ENCODE measurements around the gene ZNF473.
"Not testable (repeated sequence)": the region's sequence is repeated elsewhere in the genome, so short reads cannot be mapped to it uniquely, and the experiment has no call there.

ZNF473 gene

DNA sequence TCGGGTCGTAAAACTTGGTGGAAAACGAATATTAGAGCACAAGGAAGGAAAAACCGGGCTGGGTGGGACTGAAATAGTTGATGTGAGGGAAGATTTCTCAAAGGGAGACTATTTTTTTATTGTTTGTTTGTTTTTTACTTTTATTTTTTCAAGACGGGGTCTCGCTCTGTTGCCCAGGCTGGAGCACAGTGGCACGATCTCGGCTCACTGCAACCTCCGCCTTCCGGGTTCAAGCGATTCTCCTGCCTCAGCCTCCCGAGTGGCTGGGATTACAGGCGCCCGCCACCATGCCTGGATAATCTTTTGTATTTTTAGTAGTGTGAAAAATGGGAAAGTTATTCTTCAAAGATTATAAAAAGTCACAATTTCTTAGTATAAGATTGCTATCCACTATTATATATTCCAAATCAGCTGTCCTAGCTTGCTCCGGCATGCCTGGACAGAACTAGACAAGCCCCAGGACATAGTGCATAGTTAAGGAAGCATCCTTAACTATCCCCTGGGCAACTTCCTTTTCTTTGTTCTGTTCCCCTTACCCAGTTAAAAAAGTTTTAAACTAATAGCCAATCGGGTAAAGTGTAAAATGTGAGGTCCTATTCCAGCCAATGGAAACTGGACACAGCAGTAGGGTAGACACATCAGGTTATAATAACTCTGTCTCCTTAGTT is 25.6 kb downstream of the ZNF473 start:
- not testable (repeated sequence) for DNase-seq

DNA sequence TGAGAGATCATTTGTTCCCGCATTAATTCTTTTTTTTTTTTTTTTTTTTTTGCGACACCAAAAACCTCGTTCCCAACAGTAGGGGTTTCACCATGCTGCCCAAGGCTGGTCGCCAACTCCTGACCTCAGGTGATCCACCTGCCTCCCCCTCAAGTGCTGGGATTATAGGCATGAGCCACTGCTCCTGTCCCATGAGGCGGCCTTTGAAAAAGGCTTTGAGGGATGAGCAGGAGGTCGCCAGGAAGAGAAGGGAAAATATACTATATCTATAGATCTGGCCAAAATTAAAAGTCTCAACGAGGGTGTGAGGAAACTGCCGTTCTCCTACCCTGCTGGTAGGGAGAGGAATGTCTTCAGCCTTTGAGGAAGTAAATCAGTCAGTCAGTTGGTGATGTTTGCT is 26.2 kb downstream of the ZNF473 start:
- DNase-seq: no peak

DNA sequence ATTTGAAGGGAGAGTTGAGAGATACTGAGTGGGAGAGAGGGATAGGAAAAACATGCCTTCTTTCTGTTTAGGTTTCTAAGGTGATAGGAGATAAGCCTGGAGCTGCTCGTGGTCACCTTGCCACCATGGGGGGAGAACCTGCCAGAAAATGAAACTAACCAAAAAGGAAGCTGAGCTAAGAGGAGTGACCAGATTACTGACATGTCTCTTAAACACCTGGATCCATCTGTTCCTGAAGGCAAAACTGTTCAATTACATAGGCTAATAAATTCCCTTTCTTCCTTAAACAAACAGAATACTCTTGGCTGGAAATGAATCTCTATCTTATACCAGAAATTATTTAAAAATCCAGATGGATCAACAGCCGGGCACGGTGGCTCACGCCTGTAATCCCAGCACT is 27.3 kb downstream of the ZNF473 start:
- DNase-seq: no peak

DNA sequence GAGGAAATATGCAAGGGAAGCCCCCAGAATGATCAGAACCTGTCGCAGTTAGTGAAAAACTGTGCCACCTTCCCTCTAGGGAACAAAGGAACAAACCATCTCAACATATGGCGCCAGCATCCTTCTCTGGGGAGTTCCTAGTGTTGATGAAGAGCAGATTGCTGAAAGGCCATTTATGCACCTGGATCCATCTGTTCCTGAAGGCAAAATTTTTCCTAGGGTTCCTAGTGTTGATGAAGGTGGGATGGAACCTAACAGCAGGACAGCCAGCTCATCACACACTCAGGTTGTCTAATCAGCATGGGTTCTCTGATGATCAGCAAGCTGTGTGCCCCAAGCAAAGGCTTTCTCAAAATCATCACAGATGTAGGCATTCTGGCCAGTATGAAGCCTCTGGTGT is 32.6 kb downstream of the ZNF473 start:
- DNase-seq: no peak

DNA sequence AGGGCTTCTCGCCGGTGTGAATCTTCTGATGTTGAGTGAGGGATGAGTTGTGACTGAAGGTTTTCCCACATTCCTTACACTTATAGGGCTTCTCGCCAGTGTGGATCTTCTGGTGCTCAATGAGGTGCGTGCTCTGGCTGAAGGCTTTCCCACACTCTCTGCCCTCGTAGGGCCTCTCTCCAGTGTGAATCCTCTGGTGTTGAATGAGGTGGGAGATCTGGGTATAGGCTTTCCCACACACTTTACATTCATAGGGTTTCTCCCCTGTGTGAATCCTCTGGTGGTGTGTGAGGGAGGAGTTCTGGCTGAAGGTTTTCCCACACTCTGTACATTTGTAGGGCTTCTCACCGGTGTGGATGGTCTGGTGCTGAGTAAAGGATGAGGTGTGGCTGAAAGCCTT is 33.2 kb downstream of the ZNF473 start:
- DNase-seq: no peak

DNA sequence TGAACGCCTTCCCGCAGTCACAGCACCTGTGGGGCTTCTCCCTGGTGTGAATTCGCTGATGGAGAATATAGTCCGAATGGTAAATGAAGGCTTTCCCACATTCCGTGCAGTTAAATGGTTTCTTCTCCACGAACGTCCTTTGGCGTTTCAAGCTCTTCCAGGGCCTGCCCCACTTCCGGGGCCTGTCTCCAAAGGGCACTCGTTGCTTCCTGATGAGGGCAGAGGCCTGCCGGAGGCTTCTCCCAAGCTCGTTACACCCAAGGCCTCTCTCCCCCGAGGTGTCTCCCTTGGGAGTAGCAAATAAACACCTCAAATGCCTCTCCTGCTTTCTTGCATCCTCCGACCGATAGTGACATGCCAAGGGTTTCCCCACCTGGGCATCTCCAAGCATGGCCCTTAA is 34.3 kb downstream of the ZNF473 start:
- no peak for DNase-seq

DNA sequence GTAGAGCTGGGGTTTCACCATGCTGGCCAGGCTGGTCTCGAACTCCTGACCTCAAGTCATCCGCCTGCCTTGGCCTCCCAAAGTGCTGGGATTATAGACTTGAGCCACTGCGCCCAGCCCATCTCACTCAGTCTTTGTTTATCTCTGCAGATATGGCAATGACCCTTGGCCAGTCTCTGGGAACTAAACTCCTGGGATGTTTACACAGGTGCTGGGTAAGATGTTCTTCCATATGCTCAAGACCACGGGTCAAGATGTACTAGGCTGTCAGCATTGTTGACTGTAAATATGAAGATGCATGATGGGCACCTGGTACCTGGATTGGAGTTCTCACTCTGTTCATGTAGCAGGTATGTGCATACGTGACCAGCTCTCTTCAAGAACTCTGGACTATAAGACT is 35.8 kb downstream of the ZNF473 start:
- DNase-seq: no peak

DNA sequence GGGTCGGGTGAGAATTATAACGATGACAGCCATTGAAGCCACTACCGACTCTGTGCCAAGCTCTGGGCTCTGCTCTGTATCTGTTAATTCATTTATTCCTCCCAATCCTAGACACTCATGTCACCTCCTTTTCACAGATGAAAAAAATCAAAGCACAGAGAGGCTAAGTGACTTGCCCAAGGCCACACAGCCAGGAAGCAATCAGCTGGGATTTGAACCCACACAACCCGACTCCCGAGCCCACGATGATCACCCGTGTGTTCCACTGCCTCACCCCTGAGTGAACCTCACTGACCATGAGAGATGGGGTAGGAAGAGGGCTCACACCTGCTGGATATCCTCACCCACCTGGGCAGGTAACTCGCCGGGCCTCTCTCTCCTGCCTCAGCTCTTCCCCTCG is 40.1 kb downstream of the ZNF473 start:
- no peak for DNase-seq

DNA sequence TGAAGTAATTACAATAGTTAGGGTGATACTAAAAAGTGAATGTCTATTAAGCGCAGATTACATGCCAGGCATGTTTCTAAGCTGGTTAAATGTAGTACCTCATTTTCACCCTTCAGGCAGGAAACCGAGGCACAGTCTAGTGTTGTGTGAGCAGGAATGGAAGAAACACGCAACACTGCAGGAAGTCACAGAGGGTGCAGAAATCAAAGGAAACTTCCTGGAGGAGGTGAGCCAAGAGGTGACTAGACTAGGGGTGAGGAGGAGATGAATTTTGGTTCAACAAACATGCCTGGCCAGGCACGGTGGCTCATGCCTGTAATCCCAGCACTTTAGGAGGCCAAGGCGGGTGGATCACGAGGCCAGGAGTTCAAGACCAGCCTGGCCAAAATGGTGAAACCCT is 41.8 kb downstream of the ZNF473 start:
- DNase-seq: no peak

DNA sequence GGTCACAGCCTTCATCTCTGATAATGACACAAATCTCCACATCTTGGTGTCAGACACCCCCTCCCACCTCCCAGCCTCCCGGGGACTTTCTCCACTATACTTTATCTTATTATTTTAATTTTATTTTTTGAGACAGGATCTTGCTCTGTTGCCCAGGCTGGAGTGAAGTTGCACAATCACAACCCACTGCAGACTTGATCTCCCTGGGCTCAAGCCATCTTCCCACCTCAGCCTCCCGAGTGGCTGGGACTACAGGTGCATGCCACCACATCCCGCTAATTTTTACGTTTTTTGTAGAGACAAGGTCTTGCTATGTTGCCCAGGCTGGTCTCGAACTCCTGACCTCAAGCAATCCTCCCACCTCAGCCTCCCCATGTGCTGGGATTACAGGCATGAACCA is 42.6 kb downstream of the ZNF473 start:
- DNase-seq: not testable (repeated sequence)

DNA sequence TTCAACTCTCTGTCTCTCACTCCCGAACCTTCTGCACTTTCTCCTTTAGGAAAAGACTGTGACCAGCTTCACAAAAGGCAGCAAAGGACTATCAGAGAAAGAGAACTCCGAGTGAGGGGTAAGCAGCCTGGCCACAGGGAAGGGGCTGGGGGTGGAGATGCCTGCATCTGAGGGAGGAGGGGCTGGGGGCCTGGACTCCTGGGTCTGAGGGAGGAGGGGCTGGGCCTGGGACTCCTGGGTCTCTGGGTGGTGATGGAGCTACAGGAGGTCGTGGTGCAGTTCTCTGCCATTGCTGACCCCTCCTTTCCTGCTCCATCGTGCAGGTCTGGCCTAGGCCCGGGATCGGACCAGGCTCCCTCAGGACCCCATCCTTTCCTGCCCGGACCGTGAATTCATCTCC is 49.3 kb downstream of the ZNF473 start:
- DNase-seq: not testable (repeated sequence)

DNA sequence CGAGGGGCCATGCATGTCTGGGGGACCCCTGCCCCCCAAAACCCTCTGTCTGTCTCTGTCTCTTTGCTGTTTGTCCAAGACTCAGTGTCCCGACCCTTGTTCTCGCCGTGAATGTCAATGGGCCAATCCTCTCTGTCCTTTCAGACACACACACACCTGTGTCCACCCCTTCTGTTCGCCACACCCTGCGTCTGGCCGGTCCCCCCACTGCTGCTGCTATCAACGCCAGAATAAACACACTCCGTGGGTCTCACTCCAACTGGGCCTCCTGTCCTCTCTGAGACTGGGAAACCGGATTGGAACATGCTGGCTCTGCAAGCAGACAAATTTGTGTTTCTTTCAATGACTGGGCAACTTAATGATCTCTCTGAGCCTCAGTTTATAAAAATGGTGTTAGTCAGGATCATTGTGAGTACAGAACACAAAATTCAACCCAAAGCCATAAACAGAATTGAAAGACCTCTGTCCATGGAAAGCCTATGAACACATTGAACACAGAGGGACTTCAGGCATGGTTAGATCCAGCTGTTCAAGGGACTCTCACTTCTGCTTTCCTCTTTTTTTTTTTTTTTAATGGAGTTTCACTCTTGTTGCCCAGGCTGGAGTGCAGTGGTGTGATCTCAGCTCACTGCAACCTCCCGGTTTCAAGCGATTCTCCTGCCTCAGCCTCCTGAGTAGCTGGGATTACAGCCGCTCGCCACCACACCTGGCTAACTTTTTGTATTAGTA is 50.0 kb downstream of the ZNF473 start:
- not testable (repeated sequence) for DNase-seq

DNA sequence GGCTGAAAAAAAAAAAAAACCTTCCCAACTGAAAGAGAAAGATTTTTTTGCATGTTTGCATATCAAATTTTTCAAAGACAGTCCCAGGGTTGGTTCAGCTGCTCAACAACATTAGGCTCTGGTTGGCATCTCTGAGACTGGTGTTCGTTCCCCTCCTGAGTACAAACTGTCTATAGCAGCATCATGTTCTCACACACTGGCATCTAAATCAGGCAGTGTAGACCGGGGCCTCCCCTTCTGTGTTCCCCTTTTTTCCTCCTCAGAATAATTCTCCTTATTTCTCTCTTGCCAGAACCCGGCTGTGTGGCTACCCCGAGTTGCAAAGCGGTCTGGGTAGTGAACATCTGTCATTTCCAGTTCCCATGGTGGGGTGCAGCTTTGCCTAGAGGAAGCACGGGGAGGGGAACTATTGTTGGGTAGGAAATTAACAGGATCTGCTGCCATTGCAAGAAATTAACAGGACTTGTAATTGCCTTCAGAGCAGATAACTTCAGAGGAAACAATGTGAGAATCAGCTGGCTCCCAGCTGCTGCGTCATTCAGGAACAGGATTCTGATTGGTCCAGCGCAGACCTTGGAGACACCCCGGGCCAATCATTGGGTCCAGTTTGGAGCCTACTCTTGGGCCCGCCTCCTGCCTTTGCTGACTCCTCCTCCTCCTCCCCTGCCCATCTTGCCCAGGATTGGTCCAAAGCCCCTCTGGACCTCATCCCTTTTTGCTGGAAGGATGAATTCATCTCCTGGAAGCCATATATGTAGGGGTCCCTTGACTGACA is 51.0 kb downstream of the ZNF473 start:
- not testable (repeated sequence) for DNase-seq

DNA sequence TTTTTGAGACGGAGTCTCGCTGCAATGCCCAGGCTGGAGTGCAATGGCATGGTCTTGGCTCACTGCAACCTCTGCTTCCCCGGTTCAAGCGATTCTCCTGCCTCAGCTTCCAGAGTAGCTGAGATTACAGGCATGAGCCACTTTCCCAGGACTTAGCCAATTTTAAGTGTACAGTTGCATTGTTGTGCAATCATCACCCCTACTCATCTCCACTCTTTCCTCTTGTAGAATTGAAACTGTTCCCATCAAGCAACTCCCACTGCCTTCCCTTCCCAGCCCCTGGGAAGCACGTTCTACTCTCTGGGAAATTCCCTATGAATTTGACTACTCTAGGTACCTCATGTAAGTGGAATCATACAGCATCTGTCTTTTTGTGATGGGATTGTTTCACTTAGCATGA is 53.2 kb downstream of the ZNF473 start:
- DNase-seq: not testable (repeated sequence)

DNA sequence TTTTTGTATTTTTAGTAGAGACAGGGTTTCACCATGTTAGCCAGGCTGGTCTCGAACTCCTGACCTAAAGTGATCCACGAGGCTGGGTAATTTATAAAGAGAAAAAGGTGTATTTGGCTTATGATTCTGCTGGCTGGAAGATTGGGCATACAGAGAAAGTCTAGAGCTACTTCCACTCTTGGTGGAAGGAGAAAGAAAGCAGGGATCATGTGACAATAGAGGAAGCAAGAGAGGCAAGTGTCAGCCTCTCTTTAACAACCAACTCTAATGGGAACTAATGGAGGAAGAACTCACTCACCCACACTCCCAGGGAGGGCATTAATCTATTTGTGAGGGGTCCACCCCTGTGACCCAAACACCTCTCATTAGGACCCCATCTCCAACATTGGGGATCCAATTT is 58.6 kb downstream of the ZNF473 start:
- DNase-seq: not testable (repeated sequence)

DNA sequence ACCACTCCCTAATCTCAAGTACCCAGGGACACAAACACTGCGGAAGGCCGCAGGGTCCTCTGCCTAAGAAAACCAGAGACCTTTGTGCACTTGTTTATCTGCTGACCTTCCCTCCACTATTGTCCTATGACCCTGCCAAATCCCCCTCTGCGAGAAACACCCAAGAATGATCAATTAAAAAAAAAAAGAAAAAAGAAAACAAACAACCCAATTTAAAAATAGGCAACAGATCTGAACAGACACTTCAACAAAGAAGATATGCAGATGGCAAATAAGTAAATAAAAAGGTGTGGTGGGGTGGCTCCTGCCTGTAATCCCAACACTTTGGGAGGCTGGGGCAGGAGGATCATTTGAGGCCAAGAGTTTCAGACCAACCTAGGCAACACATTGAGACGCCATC is 61.3 kb downstream of the ZNF473 start:
- not testable (repeated sequence) for DNase-seq

DNA sequence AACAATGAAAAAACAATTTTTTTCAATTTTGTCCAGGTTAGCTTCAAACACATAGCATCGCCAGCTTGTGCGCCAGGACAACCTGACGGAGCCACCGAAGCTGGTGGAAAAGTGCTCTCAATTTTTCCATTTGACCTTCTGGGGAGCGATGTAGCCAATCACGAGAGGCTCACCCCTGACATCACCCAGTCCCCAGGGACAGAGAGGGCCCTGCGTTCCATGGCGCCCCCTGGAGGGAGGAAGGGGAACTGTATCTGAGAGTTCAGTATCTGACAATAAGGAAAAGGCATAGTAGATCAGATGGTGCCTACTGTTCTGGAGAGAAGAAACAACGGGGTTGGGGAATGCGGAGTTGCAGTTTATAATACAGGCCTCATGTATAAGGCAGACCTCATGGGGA is 64.9 kb downstream of the ZNF473 start:
- DNase-seq: not testable (repeated sequence)

DNA sequence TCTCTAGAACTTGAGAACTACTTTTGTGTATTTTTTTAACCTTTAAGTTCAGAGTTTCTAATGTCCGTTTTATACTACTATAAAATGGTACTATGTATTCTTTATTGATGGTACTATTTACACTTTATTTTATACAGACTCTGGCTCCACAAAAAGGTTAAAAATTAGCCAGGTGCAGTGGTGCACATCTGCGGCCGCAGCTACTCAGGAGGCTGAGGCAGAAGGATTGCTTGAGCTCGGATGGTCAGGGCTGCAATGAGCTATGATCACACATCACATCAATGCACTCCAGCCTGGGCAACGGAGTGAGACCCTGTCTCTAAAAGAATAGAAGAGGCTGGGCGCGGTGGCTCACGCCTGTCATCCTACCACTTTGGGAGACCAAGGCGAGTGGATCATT is 66.0 kb downstream of the ZNF473 start:
- not testable (repeated sequence) for DNase-seq

DNA sequence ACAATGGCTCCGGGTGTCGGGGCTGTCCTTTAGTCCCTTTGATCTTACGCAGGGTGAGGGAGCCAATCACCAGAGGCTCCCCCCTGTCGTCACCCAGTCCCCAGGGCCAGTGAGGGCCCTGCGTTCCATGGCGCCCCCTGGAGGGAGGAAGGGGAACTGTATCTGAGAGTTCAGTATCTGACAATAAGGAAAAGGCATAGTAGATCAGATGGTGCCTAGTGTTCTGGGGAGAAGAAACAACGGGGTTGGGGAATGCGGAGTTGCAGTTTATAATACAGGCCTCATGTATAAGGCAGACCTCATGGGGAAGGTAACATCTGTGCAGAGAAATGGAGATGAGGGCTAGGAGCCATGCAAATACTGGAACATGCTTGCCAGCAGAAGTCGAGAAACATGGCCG is 66.8 kb downstream of the ZNF473 start:
- not testable (repeated sequence) for DNase-seq

DNA sequence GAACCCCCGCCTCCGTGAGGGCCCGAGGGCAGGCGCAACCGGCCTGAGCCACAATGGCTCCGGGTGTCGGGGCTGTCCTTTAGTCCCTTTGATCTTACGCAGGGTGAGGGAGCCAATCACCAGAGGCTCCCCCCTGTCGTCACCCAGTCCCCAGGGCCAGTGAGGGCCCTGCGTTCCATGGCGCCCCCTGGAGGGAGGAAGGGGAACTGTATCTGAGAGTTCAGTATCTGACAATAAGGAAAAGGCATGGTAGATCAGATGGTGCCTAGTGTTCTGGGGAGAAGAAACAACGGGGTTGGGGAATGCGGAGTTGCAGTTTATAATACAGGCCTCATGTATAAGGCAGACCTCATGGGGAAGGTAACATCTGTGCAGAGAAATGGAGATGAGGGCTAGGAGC is 72.1 kb downstream of the ZNF473 start:
- DNase-seq: not testable (repeated sequence)

DNA sequence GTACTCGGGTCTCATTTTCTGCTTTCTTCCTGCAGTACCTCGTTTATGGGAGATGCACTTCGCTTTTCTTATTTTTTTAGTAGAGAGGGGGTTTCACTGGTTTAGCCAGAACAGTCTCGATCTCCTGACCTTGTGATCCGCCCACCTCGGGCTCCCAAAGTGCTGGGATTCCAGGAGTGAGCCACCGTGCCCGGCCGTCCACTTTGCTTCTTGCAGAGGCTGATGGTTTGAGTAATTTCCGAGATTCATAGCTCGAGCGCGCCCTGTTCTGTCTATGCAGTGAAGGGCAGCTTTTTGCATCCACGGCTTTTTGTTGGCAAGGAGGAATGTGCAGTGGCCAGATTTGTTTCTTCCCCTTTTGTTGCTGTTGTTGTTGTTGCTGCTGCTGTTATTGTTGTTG is 73.1 kb downstream of the ZNF473 start:
- not testable (repeated sequence) for DNase-seq

DNA sequence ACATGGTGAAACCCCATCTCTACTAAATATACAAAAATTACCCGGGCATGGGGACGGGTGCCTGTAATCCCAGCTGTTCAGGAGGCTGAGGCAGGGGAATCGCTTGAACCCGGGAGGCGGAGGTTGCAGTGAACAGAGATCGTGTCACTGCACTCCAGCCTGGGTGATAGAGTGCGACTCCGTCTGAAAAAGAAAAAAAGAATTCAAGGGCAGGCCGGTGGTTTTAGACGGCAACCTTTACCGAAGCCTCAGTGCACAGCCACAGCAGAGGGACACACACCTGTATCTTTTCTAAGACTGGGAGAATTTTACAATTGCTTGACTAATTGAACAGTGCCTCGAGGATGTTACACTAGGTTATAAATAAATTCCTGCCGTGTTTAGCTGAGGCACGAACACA is 73.9 kb downstream of the ZNF473 start:
- not testable (repeated sequence) for DNase-seq

DNA sequence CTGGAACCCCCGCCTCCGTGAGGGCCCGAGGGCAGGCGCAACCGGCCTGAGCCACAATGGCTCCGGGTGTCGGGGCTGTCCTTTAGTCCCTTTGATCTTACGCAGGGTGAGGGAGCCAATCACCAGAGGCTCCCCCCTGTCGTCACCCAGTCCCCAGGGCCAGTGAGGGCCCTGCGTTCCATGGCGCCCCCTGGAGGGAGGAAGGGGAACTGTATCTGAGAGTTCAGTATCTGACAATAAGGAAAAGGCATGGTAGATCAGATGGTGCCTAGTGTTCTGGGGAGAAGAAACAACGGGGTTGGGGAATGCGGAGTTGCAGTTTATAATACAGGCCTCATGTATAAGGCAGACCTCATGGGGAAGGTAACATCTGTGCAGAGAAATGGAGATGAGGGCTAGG is 75.1 kb downstream of the ZNF473 start:
- DNase-seq: not testable (repeated sequence)

Measured in T1000 (cell line).